Hepatocyte (in vitro differentiated cells): ENCODE results near the gene ECT2. TPM values are rescaled to one million over a fixed set of nuclear protein-coding genes. Genes with fewer than 3 reads are reported as not detected.
"Not testable (repeated sequence)": the region's sequence is repeated elsewhere in the genome, so short reads cannot be mapped to it uniquely, and the experiment has no call there.

Experiments
- DNase-seq: peaks from one replicate; pipeline ENCODE4 v3.0.0-alpha.2; 2016; ENCODE audit warnings: low spot score
- H2AFZ ChIP-seq: fragments of 200-600 bp; sonication (generic); 2 replicates; pipeline ENCODE4 v1.6.0; 2016; ENCODE audit warnings: antibody characterized with exemption, mild to moderate bottlenecking
- H3K27ac ChIP-seq: fragments of 200-600 bp; sonication (generic); 2 replicates; pipeline ENCODE4 v1.5.1; 2016; ENCODE audit warnings: mild to moderate bottlenecking
- H3K27me3 ChIP-seq: fragments of 200-600 bp; sonication (generic); 2 replicates; pipeline ENCODE4 v1.6.1; 2016
- H3K36me3 ChIP-seq: fragments of 200-600 bp; sonication (generic); replicated peaks from 2 replicates; pipeline ENCODE4 v1.5.1; 2016; ENCODE audit warnings: low read depth; ENCODE audit not compliant: insufficient read depth
- H3K4me1 ChIP-seq: fragments of 200-600 bp; sonication (generic); 2 replicates; pipeline ENCODE4 v1.5.1; 2016; ENCODE audit warnings: mild to moderate bottlenecking, moderate library complexity; ENCODE audit not compliant: insufficient read depth
- H3K4me2 ChIP-seq: fragments of 200-600 bp; sonication (generic); 2 replicates; pipeline ENCODE4 v1.6.0; 2016
- H3K4me3 ChIP-seq: fragments of 200-600 bp; sonication (generic); 2 replicates; pipeline ENCODE4 v1.5.1; 2016; ENCODE audit warnings: mild to moderate bottlenecking
- H3K79me2 ChIP-seq: fragments of 200-600 bp; sonication (generic); 2 replicates; pipeline ENCODE4 v1.6.0; 2017; ENCODE audit warnings: mild to moderate bottlenecking
- H3K9me2 ChIP-seq: fragments of 200-600 bp; sonication (generic); replicated peaks from 2 replicates; pipeline ENCODE4 v1.6.0; 2017; ENCODE audit warnings: mild to moderate bottlenecking; ENCODE audit not compliant: insufficient read depth
- H3K9me3 ChIP-seq: fragments of 200-600 bp; sonication (generic); 2 replicates; pipeline ENCODE4 v1.5.1; 2016; ENCODE audit warnings: low read depth, mild to moderate bottlenecking
- H4K20me1 ChIP-seq: fragments of 200-600 bp; sonication (generic); 2 replicates; pipeline ENCODE4 v1.6.0; 2016; ENCODE audit warnings: mild to moderate bottlenecking; ENCODE audit not compliant: insufficient read depth, poor library complexity, severe bottlenecking
- EZH2 ChIP-seq: fragments of 200-600 bp; sonication (generic); IDR thresholded peaks from 2 replicates; pipeline ENCODE4 v1.6.1; 2016; ENCODE audit warnings: antibody characterized with exemption, mild to moderate bottlenecking, borderline replicate concordance
- EZH2phosphoT487 ChIP-seq: fragments of 200-600 bp; sonication (generic); IDR thresholded peaks from one replicate; pipeline ENCODE4 v1.6.1; 2018; ENCODE audit warnings: antibody characterized with exemption, mild to moderate bottlenecking, low read depth, moderate library complexity; ENCODE audit not compliant: unreplicated experiment, severe bottlenecking
- WGBS: methylation state at CpG from one replicate; pipeline ENCODE4 v1.1.6; 2016; ENCODE audit warnings: low lambda C conversion rate; ENCODE audit errors: missing lambda C conversion rate; 5-methylcytosine and 5-hydroxymethylcytosine counted together
- polyA plus RNA-seq: library from polyadenylated mRNA; unstranded; fragments of >200 nt; fragmentation: Nextera tagmentation; extraction: Ambion mirVana; gene quantifications from 2 replicates; pipeline ENCODE4 v1.2.1, GENCODE V29; 2016
- total RNA-seq: library from RNA; depleted of rRNA; stranded (reverse); fragments of >200 nt; gene quantifications from 2 replicates; pipeline ENCODE4 v1.2.3, GENCODE V29; 2014
- TF ChIP-seq, protein P1 (sequence below): fragments of 200-600 bp; sonication (generic); IDR thresholded peaks from 2 replicates; pipeline ENCODE4 v1.5.1; 2016; ENCODE audit warnings: antibody characterized with exemption, mild to moderate bottlenecking; ENCODE audit not compliant: poor library complexity

Gene ECT2
- total and polyA plus RNA-seq, 2 experiments from 2014 or later: 9.3 to 16.7 TPM

DNA sequence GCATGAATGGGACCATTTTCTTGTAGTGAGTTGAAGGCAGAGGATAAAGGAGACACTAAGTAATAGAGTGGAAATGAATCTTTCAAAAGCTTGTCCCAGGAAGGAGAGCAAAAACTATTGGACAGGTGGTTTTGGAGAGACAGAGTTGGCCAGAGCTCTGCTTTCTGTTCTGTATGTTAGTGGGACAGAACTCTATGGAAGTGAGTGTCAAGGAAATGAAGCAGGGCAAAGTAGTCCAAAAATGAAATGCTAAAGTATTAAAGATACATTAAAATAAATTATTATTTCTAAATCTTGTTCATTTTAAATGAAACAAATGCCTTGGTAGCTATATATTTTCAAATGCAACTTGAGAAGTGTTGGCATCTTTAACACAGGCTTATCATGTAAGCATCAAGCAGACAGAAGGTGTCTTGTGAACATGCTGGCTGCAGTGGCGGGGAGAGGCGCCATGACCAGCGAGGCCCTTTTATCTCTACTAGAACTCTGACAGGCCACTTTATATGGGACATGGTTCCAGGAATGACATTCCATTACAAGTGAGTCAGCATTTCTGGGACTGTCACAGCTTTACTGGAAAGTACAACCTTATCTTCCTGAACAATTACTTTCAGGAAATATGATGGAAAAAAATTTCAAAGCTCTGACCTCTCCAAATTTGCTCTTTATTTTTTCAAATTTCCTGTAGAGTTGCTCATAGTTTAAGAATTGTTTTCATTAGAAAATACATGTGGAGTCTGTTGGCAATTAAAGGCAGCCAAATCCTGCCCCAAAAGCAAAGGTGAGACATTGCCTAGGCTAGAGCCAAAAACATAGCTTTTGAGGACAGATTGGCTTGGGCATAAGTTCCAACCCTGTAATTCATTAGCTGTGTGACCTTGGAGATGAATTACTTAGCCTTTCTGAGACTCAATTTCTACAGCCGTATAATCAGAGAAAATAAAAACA is 106.5 kb downstream of the ECT2 start:
- no peak overlapping the region for H2AFZ ChIP-seq
- H3K9me3 ChIP-seq: no peaks in the 10 kb centered on the region
- peak; percentile 66 for DNase-seq
- H3K9me2 ChIP-seq: no peaks in the 10 kb centered on the region
- TF ChIP-seq EZH2phosphoT487 (no peak), EZH2 (no peak)
- TF ChIP-seq, protein P1, sequence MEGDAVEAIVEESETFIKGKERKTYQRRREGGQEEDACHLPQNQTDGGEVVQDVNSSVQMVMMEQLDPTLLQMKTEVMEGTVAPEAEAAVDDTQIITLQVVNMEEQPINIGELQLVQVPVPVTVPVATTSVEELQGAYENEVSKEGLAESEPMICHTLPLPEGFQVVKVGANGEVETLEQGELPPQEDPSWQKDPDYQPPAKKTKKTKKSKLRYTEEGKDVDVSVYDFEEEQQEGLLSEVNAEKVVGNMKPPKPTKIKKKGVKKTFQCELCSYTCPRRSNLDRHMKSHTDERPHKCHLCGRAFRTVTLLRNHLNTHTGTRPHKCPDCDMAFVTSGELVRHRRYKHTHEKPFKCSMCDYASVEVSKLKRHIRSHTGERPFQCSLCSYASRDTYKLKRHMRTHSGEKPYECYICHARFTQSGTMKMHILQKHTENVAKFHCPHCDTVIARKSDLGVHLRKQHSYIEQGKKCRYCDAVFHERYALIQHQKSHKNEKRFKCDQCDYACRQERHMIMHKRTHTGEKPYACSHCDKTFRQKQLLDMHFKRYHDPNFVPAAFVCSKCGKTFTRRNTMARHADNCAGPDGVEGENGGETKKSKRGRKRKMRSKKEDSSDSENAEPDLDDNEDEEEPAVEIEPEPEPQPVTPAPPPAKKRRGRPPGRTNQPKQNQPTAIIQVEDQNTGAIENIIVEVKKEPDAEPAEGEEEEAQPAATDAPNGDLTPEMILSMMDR: no peak
- no peaks in the 10 kb centered on the region for H3K4me1 ChIP-seq
- 38% methylated on average over 4 of the region's 4 CpGs for WGBS
- no peak overlapping the region for H3K4me2 ChIP-seq
- no peaks in the 10 kb centered on the region for H3K27me3 ChIP-seq
- H4K20me1 ChIP-seq: no peaks in the 10 kb centered on the region
- H3K36me3 ChIP-seq: no peaks in the 10 kb centered on the region
- H3K27ac ChIP-seq: peak overlapping the region; percentile 51
- H3K79me2 ChIP-seq: no peaks in the 10 kb centered on the region
- H3K4me3 ChIP-seq: no peak overlapping the region

DNA sequence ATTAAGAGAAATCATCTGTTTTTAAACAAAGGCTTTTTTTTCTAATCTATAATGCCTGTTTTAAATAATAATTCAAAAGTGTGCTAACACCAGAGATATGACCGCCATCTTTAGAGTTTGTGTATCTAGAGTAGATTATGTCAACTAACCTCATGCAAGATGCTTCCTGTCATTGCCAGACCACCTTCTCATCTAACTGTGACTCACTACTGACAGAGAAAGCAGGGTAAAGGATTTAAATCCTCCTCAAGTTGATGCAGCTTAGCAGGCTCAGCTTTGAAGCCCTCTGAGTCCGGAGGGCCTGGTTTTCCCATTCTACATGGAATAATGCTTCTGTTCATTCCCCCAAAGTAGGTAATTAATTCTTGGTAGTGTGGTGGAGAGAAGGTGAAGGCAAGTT is 108.5 kb downstream of the ECT2 start:
- no peaks in the 10 kb centered on the region for H3K27me3 ChIP-seq
- no peaks in the 10 kb centered on the region for H3K4me1 ChIP-seq
- no peak for TF ChIP-seq EZH2
- TF ChIP-seq, protein P1: no peak
- TF ChIP-seq EZH2phosphoT487: no peak
- H3K4me3 ChIP-seq: no peak overlapping the region
- no peak overlapping the region for H3K4me2 ChIP-seq
- H3K36me3 ChIP-seq: no peaks in the 10 kb centered on the region
- H3K79me2 ChIP-seq: no peaks in the 10 kb centered on the region
- DNase-seq: no peak
- no peak overlapping the region for H2AFZ ChIP-seq
- no peaks in the 10 kb centered on the region for H3K9me2 ChIP-seq
- H3K27ac ChIP-seq: no peak overlapping the region
- WGBS: 60% methylated on average over 2 of the region's 2 CpGs
- H3K9me3 ChIP-seq: no peaks in the 10 kb centered on the region
- H4K20me1 ChIP-seq: no peaks in the 10 kb centered on the region

DNA sequence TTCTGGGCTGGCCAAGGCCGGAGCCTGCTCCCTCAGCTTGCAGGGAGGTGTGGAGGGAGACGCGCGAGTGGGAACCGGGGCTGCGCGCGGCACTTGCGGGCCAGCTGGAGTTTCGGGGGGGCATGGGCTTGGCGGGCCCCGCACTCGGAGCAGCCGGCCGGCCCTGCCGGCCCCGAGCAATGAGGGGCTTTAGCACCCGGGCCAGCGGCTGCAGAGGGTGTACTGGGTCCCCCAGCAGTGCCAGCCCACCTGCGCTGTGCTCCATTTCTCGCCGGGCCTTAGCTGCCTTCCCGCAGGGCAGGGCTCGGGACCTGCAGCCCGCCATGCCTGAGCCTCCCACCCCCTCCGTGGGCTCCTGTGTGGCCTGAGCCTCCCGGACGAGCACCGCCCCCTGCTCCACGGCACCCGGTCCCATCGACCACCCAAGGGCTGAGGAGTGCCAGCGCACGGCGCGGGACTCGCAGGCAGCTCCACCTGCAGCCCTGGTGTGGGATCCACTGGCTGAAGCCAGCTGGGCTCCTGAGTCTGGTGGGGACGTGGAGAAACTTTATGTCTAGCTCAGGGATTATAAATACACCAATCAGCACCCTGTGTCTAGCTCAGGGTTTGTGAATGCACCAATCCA is 116.3 kb downstream of the ECT2 start:
- H3K9me3 ChIP-seq, H3K79me2 ChIP-seq, H4K20me1 ChIP-seq, H3K27ac ChIP-seq, DNase-seq, H3K36me3 ChIP-seq, H3K4me2 ChIP-seq, H3K27me3 ChIP-seq, H3K4me3 ChIP-seq, H2AFZ ChIP-seq, H3K4me1 ChIP-seq, H3K9me2 ChIP-seq: not testable (repeated sequence)
- 96% methylated on average over 30 of the region's 38 CpGs for WGBS

DNA sequence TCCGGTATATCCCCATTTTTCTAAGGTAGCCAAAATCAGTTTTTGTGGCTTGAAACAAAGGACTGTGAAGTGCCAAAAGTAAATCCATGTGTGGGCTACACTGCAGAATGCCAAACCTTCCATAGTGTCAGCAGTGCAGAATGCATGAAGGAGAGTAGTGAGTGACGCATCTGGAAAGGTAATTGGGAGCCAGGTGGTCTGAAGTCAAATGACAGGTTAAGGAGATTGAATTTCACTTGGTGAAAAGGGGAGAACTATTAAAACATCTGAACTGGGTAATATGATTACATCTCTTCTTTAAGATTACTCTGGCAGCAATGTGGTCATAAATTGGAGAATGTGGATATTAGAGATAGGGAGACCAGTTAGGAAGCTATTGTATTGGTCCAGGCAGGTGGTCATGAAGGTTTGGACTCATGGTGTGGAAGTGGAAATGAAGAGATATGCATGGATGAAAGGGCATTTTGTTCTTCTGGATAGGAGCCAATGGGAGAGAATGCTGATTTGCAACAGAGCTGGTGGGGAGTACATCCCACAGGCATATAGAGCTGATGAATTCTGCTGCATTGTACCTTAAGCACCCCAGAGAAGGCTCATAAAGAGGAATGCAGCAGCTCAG is 118.2 kb downstream of the ECT2 start:
- Histone ChIP-seq H3K4me2 (no peak overlapping the region), H3K4me3 (no peak overlapping the region), H4K20me1 (no peaks in the 10 kb centered on the region), H3K27ac (no peak overlapping the region), H3K27me3 (no peaks in the 10 kb centered on the region), H3K4me1 (no peaks in the 10 kb centered on the region), H3K36me3 (no peaks in the 10 kb centered on the region), H3K9me2 (no peaks in the 10 kb centered on the region), H3K79me2 (no peaks in the 10 kb centered on the region), H2AFZ (no peak overlapping the region), H3K9me3 (no peaks in the 10 kb centered on the region)
- no peak for DNase-seq
- 92% methylated on average over 2 of the region's 2 CpGs for WGBS
- TF ChIP-seq, protein P1: no peak
- TF ChIP-seq EZH2phosphoT487: no peak
- no peak for TF ChIP-seq EZH2
